HEK293 (cell line): ENCODE measurements around the gene SPAG5.

ENCODE experiments used
- BCL11A ChIP-seq: fragments of 450-650 bp; formaldehyde crosslinking; IDR thresholded peaks from 2 replicates; pipeline ENCODE4 v1.5.1; 2016; ENCODE audit warnings: low read depth, missing biosample characterization, missing genetic modification characterization
- GFI1B ChIP-seq: fragments of 450-650 bp; formaldehyde crosslinking; IDR thresholded peaks from 2 replicates; pipeline ENCODE4 v1.5.1; 2016; ENCODE audit warnings: missing biosample characterization, missing genetic modification characterization
- GLIS1 ChIP-seq: fragments of 450-650 bp; formaldehyde crosslinking; IDR thresholded peaks from 2 replicates; pipeline ENCODE4 v1.5.1; 2016; ENCODE audit warnings: missing biosample characterization, missing genetic modification characterization
- GLIS2 ChIP-seq: fragments of 450-650 bp; formaldehyde crosslinking; IDR thresholded peaks from 2 replicates; pipeline ENCODE4 v1.5.1; 2016; ENCODE audit warnings: missing biosample characterization, missing genetic modification characterization
- HIC1 ChIP-seq: fragments of 450-650 bp; formaldehyde crosslinking; IDR thresholded peaks from 2 replicates; pipeline ENCODE4 v1.5.1; 2016; ENCODE audit warnings: missing biosample characterization, missing genetic modification characterization
- HOXC10 ChIP-seq: sonication (generic); formaldehyde crosslinking; IDR thresholded peaks from 2 replicates; pipeline ENCODE4 v1.8.1; 2023; ENCODE audit warnings: mild to moderate bottlenecking, missing genetic modification reagents
- KLF10 ChIP-seq: fragments of 450-650 bp; IDR thresholded peaks from 2 replicates; pipeline ENCODE4 v1.5.1; 2018; ENCODE audit warnings: missing biosample characterization, mild to moderate bottlenecking, missing genetic modification characterization
- KLF7 ChIP-seq: fragments of 450-650 bp; formaldehyde crosslinking; IDR thresholded peaks from 2 replicates; pipeline ENCODE4 v1.5.1; 2016; ENCODE audit warnings: missing biosample characterization, missing genetic modification characterization, borderline replicate concordance
- KLF8 ChIP-seq: fragments of 450-650 bp; formaldehyde crosslinking; IDR thresholded peaks from 2 replicates; pipeline ENCODE4 v1.5.1; 2016; ENCODE audit warnings: missing biosample characterization, missing genetic modification characterization
- KLF9 ChIP-seq: fragments of 450-650 bp; formaldehyde crosslinking; IDR thresholded peaks from 2 replicates; pipeline ENCODE4 v1.5.1; 2016; ENCODE audit warnings: missing biosample characterization, missing genetic modification characterization, low read depth
- PRDM10 ChIP-seq: fragments of 450-650 bp; formaldehyde crosslinking; IDR thresholded peaks from 2 replicates; pipeline ENCODE4 v1.5.1; 2016; ENCODE audit warnings: missing biosample characterization, missing genetic modification characterization
- SP2 ChIP-seq: fragments of 450-650 bp; formaldehyde crosslinking; IDR thresholded peaks from 2 replicates; pipeline ENCODE4 v1.5.1; 2016; ENCODE audit warnings: missing biosample characterization, missing genetic modification characterization
- SP3 ChIP-seq: fragments of 450-650 bp; formaldehyde crosslinking; IDR thresholded peaks from 2 replicates; pipeline ENCODE4 v1.5.1; 2016; ENCODE audit warnings: missing biosample characterization, missing genetic modification characterization
- SP7 ChIP-seq: fragments of 450-650 bp; formaldehyde crosslinking; IDR thresholded peaks from 2 replicates; pipeline ENCODE4 v1.5.1; 2016; ENCODE audit warnings: missing biosample characterization, missing genetic modification characterization
- ZBTB20 ChIP-seq: fragments of 450-650 bp; formaldehyde crosslinking; IDR thresholded peaks from 2 replicates; pipeline ENCODE4 v1.5.1; 2016; ENCODE audit warnings: missing biosample characterization, missing genetic modification characterization
- ZBTB21 ChIP-seq: fragments of 450-650 bp; formaldehyde crosslinking; IDR thresholded peaks from 2 replicates; pipeline ENCODE4 v1.5.1; 2017; ENCODE audit warnings: missing biosample characterization, missing genetic modification characterization
- ZFP41 ChIP-seq: fragments of 450-650 bp; formaldehyde crosslinking; IDR thresholded peaks from 2 replicates; pipeline ENCODE4 v1.5.1; 2016; ENCODE audit warnings: missing biosample characterization, missing genetic modification characterization, borderline replicate concordance
- ZFP69B ChIP-seq: fragments of 450-650 bp; formaldehyde crosslinking; IDR thresholded peaks from 2 replicates; pipeline ENCODE4 v1.5.1; 2016; ENCODE audit warnings: missing biosample characterization, missing genetic modification characterization
- ZIC2 ChIP-seq: fragments of 450-650 bp; formaldehyde crosslinking; IDR thresholded peaks from 2 replicates; pipeline ENCODE4 v1.5.1; 2016; ENCODE audit warnings: missing biosample characterization, missing genetic modification characterization
- ZNF157 ChIP-seq: fragments of 450-650 bp; formaldehyde crosslinking; IDR thresholded peaks from 2 replicates; pipeline ENCODE4 v1.5.1; 2016; ENCODE audit warnings: missing biosample characterization, missing genetic modification characterization
- ZNF223 ChIP-seq: fragments of 450-650 bp; formaldehyde crosslinking; IDR thresholded peaks from 2 replicates; pipeline ENCODE4 v1.5.1; 2016; ENCODE audit warnings: missing biosample characterization, missing genetic modification characterization
- ZNF354C ChIP-seq: fragments of 450-650 bp; formaldehyde crosslinking; IDR thresholded peaks from 2 replicates; pipeline ENCODE4 v1.5.1; 2016; ENCODE audit warnings: missing biosample characterization, missing genetic modification characterization, low read depth, borderline replicate concordance
- ZNF37A ChIP-seq: fragments of 450-650 bp; IDR thresholded peaks from 2 replicates; pipeline ENCODE4 v1.5.1; 2018; ENCODE audit warnings: missing biosample characterization, missing genetic modification characterization
- ZNF529 ChIP-seq: fragments of 450-650 bp; formaldehyde crosslinking; IDR thresholded peaks from 2 replicates; pipeline ENCODE4 v1.5.1; 2017; ENCODE audit warnings: missing genetic modification characterization, missing biosample characterization; ENCODE audit not compliant: insufficient replicate concordance
- ZNF544 ChIP-seq: fragments of 450-650 bp; formaldehyde crosslinking; IDR thresholded peaks from 2 replicates; pipeline ENCODE4 v1.5.0; 2017; ENCODE audit warnings: missing biosample characterization, missing genetic modification characterization
- ZNF558 ChIP-seq: fragments of 450-650 bp; formaldehyde crosslinking; IDR thresholded peaks from 2 replicates; pipeline ENCODE4 v1.5.1; 2016; ENCODE audit warnings: missing biosample characterization, missing genetic modification characterization
- ZNF585B ChIP-seq: fragments of 450-650 bp; formaldehyde crosslinking; IDR thresholded peaks from 2 replicates; pipeline ENCODE4 v1.5.1; 2016; ENCODE audit warnings: missing biosample characterization, missing genetic modification characterization
- ZNF596 ChIP-seq: fragments of 450-650 bp; IDR thresholded peaks from 2 replicates; pipeline ENCODE4 v1.5.0; 2018; ENCODE audit warnings: missing biosample characterization, mild to moderate bottlenecking, missing genetic modification characterization, moderate library complexity
- ZNF610 ChIP-seq: fragments of 450-650 bp; formaldehyde crosslinking; IDR thresholded peaks from 2 replicates; pipeline ENCODE4 v1.5.1; 2016; ENCODE audit warnings: missing biosample characterization, missing genetic modification characterization, borderline replicate concordance
- ZNF639 ChIP-seq: fragments of 450-650 bp; formaldehyde crosslinking; IDR thresholded peaks from 2 replicates; pipeline ENCODE4 v1.5.1; 2016; ENCODE audit warnings: missing biosample characterization, missing genetic modification characterization
- ZNF660 ChIP-seq: fragments of 450-650 bp; IDR thresholded peaks from 2 replicates; pipeline ENCODE4 v1.5.1; 2018; ENCODE audit warnings: missing biosample characterization, mild to moderate bottlenecking, missing genetic modification characterization
- ZNF768 ChIP-seq: fragments of 450-650 bp; formaldehyde crosslinking; IDR thresholded peaks from 2 replicates; pipeline ENCODE4 v1.5.1; 2018; ENCODE audit warnings: missing biosample characterization, mild to moderate bottlenecking, missing genetic modification characterization
- ZNF777 ChIP-seq: fragments of 450-650 bp; formaldehyde crosslinking; IDR thresholded peaks from 2 replicates; pipeline ENCODE4 v1.5.1; 2017; ENCODE audit warnings: missing biosample characterization, missing genetic modification characterization, borderline replicate concordance
- ZNF785 ChIP-seq: fragments of 450-650 bp; formaldehyde crosslinking; IDR thresholded peaks from 2 replicates; pipeline ENCODE4 v1.5.1; 2016; ENCODE audit warnings: missing biosample characterization, missing genetic modification characterization
- ZSCAN30 ChIP-seq: fragments of 450-650 bp; IDR thresholded peaks from 2 replicates; pipeline ENCODE4 v1.5.1; 2018; ENCODE audit warnings: missing biosample characterization, mild to moderate bottlenecking, missing genetic modification characterization, moderate library complexity

Gene SPAG5

GRCh38 chr17:28552176-28552999, 46.4 kb downstream of the SPAG5 start, which contains the start of gene UNC119 (continued):
- TF ChIP-seq ZFP41 (no peak), KLF7 (tag by site-specific recombination) (no peak), ZNF544 (no peak), HOXC10 (no peak), KLF10 (tag by site-specific recombination) (peak; percentile 54; the same call in 1 of the 2 replicates), ZNF354C (tag by site-specific recombination) (no peak), ZNF639 (tag by site-specific recombination) (no peak), SP7 (tag by site-specific recombination) (peak; percentile 28; the same call in 1 of the 2 replicates), SP2 (tag by site-specific recombination) (peak; percentile 70), ZNF785 (tag by site-specific recombination) (no peak), ZNF660 (tag by site-specific recombination) (peak; percentile 75; the same call in 1 of the 2 replicates), ZNF585B (tag by site-specific recombination) (no peak), ZNF157 (tag by site-specific recombination) (no peak), ZNF223 (tag by site-specific recombination) (0 out of 2 replicates have a peak, but pooled peaks have one; percentile 12), ZNF558 (no peak), SP3 (tag by site-specific recombination) (peak; percentile 84), ZNF596 (tag by site-specific recombination) (0 out of 2 replicates have a peak, but pooled peaks have one; percentile 17), KLF8 (peak; percentile 79), KLF9 (tag by site-specific recombination) (peak; percentile 54; the same call in 1 of the 2 replicates), ZFP69B (tag by site-specific recombination) (peak; percentile 51; the same call in 1 of the 2 replicates), ZSCAN30 (tag by site-specific recombination) (peak; percentile 83), ZNF529 (tag by site-specific recombination) (no peak), ZNF37A (tag by site-specific recombination) (0 out of 2 replicates have a peak, but pooled peaks have one; percentile 7), ZNF777 (tag by site-specific recombination) (no peak), ZBTB21 (tag by site-specific recombination) (no peak), GFI1B (no peak), BCL11A (tag by site-specific recombination) (0 out of 2 replicates have a peak, but pooled peaks have one; percentile 47), PRDM10 (tag by site-specific recombination) (peak; percentile 69), HIC1 (tag by site-specific recombination) (no peak), ZIC2 (peak; percentile 35; the same call in 1 of the 2 replicates), ZNF610 (tag by site-specific recombination) (peak; percentile 39; the same call in 1 of the 2 replicates), ZBTB20 (tag by site-specific recombination) (peak; percentile 81; the same call in 1 of the 2 replicates), ZNF768 (no peak), GLIS2 (tag by site-specific recombination) (peak; percentile 50; the same call in 1 of the 2 replicates), GLIS1 (tag by site-specific recombination) (no peak; the same call in 1 of the 2 replicates)
